GM19467 (cell line): ENCODE data around the gene PLEK2.

ENCODE experiments used
- ATAC-seq: cut with Tn5 transposase; IDR thresholded peaks from one replicate; pipeline ENCODE4 v1.9.1; 2021; ENCODE audit warnings: mild to moderate bottlenecking, moderate library complexity; ENCODE audit not compliant: unreplicated experiment

The PLEK2 gene

DNA sequence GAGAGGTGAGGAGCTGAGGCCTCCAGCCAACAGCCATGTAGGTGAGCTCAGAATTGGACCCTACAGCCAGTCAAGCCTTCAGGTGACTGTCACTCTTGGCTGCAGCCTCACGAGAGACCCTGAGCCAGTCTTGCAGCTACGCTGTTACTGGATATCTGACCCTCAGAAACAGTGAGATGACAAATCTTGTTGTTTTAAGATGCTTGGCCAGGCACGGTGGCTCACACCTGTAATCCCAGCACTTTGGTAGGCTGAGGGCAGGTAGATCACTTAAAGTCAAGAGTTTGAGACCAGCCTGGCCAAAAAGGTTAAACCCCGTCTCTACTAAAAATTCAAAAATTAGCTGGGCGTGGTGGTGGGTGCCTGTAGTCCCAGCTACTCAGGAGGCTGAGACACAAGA is 6.2 kb downstream of the PLEK2 start:
- no peak for ATAC-seq

DNA sequence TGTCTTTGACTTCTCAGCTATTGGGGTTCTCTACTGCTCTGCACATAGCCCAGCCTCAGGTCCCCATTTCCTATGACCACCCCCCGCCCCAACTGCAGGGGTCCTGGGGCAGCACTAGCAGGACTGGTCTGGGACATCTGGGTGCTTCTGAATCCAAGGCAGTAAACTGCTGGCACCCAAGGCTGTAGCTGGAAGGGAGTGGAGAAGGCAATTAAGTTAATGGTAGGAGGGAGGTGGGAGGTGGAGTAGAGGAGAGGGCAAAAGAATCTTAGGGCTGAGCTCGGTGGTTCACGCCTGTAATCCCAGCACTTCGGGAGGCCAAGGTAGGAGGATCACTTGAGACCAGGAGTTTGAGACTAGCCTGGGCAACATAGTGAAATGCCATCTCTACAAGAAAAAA is 11.5 kb downstream of the PLEK2 start:
- no peak for ATAC-seq

DNA sequence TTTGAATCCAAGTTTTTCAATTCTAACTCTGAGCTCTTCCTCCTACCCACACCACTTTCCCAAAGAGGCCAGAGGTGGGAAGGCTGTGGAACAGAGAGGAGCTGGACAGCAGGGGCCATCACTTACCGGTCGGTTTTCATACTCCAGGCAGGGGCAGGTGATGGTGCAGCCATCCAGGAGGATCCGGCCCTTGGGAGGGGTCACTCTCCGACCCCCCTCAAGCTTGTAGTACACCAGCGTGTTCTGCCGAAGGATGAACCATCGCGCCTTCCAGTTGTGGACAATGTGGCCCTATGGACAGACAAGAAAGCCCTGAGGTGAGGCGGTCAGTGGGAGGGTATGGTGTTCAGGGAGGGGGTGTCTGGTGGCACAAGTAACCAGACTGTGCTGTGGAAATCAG is 14.4 kb downstream of the PLEK2 start:
- no peak for ATAC-seq

DNA sequence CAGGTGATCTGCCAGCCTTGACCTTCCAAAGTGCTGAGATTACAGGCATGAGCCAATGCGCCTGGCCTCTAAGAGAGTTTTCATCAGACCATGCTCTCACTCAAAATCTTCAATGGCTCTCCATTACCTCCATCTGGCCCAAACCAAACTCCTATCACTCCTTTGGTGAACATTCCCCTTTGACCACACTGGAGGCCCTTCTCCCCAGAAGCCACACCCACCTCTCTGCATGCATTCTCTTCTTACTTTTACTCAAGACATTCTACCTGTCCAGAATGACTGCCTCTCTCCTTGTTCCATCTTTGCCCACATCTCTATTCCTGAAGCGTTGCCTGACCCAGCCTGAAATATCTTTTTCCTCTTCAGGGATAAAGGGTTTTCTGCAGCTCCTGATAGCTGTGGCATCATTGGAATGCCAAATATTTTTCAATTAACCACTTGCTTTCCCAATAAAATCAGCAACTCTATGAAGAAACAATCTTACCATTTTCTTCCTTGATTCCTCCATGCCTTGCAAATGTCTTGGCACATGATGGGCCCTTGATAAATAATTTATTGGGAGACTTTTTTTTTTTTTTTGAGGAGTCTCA is 15.5 kb downstream of the PLEK2 start:
- no peak for ATAC-seq

DNA sequence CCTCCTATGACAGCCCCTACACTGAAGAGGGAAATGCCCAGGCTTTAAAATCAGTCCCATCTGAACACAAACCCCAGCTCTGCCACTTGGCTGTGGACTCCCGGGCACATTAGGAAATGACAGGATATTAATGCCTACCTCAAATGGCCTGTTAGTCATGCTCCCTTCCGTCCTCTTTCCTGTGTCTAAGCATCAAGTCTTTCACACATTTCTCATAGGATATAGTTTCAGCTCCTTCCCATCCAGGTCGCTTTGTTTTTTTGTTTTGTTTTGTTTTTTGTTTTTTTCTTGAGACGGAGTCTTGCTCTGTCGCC is 16.1 kb downstream of the PLEK2 start:
- ATAC-seq = no peak

DNA sequence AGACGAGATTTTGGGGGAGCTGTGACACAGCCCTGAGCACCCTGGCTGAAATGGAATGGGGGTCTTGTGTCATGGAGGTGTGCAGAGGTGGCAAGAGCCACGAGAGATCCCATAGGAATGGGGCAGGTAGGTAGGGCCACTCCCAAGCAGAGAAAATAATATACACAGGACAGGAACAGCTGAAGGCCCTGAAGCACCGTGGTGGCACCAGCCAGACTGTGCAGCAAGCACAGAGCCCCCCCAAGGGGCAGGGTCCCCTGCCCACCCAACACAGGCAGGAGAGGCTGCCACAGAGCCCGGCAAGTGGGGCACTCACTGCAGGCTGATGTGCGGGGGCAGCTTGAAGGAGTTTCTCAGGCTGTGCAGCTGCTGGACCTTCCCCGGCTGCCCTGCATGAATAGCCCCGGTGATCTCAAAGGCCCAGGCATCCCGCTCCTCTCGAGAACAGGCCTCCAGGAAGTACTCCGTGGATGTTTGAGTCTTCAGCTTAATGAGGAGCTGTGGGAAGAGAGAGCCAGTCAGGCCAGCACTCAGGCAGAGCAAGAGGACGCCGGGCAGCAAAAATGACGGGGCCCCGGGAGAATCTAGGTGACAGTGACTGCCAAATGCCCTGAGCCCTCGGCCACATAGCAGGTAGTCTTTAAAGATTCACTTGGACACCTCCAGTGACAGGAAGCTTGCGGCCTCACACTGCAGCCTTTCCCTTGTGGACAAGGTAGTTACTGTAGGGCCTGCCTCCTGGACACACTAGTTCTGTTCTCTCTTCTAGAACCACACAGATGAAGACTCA is 16.7 kb downstream of the PLEK2 start:
- ATAC-seq = no peak

DNA sequence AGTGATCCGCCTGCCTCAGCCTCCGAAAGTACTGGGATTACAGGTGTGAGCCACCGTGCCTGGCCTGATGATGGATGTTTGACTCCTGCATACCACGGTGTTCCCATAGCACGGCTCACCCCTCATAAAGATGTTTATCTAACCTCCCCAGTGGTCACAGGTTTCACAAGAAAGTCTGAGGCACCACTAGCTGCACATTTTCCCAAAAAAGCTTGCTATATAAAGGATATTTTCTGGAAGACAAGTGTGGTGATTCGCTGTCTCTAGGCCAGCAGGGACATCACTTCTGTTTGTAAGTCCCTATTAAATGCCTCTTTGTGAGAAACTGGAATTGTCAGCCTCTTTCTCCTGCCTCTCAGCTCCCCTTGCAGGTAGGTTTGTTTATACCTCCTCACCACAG is 18.3 kb downstream of the PLEK2 start:
- no peak for ATAC-seq

DNA sequence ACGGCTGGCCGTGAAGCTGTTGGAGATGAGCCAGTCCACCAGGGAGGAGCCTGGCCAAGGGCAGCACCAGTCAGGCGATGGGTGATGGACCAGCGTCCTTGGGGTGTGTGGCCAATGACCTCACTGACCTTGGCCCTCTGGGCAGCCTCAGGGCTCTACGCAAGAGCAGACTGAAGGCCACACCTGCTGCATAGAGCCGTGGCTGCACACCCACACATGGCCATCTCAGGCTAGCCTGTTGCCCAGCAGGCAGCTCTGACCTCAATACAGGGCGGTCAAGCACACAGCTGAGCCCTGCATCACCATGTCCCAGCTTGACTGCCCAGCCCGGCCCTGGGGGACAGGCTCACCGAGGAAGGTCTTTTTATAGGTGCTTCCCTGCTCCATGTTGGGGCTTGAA is 19.2 kb downstream of the PLEK2 start:
- ATAC-seq = no peak

DNA sequence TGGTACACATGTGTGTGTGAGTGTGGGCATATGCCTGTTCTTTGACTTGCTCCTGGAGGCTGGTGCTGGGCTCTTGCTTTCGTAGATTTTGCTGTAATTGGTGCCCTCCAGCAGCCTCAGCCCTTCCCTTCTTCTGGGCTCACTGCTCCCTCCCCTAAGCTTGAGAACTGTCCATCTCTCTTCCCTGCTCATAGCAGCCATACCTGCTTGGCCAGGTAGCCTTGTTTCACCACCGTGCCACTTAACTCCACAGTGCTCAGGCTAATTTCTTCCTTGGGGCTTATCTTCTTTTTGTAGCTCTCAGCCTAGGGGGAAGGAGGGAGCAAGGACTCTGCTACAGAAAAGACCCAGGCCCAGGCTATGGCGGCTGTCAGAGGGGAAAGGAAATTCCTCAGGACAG is 19.8 kb downstream of the PLEK2 start:
- no peak for ATAC-seq

DNA sequence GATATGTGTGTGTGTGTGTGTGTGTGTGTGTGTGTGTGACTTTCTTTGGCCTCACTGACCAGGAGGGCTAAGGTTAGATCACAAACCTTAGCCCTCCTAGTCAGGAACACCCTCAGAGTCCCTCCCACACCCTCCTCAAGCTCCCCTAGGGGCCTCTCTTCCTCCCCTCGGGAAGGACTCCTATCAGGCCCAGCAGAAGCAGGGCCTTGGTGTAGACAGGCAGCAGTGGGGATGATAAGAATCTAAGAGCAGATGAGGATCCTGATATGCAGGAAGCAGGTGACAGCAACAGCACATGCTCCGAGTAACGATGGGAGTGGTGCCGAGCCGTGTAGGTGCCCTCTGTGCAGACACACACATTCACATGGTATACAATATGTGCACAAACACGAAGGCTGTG is 20.7 kb downstream of the PLEK2 start:
- no peak for ATAC-seq

DNA sequence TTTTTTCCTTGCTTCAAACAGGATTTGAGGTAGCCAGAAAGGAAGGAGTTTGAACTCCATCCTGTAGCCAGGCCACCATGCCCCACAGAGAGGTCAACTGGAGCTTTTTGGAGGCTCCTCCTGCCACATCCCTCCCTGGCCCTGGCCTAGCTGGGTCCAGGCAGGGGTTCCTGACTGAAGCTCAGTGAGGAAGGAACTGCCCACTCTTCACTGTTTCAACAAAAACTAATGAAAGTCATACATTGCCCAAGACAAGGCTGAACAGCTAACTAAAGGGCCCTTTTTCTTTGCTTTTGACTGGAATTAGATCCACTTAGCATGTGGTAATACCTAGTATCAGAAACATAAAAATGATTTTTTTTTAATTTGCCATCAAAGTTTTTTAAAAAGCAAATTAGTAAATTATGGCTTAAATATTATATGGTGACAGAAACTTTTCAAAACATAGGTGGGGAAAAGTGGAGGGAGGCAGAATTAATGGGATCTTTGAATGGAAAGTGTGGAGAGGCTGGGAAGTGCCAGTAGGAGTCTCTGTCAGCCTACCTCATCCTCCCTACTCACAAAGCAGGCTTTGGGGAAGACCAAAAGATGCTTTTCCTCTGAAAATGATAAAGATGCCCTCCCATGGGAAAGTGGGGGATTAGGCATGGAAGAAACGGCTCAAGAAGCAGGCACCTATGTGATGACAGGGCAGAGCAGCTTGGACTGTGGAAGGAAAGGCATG is 22.0 kb downstream of the PLEK2 start:
- ATAC-seq = no peak

DNA sequence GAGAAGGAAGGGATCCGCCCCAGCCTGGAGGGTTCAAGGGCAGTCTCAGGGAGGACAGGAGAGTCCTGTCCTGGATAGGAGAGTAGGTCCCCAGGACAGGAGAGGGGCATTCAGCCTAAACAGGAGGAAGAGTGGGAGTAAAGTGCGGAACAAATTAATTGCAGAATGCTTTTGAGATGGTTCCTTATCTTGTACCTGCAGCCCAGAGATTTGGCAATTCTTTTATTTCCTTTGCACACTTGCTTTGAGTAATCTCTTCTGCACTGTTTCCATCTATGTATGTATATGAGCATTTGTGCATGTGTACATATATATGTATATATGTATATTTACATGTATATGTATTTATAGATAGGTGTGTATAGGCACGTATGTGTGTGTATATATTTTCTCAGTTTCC is 22.7 kb downstream of the PLEK2 start:
- no peak for ATAC-seq

DNA sequence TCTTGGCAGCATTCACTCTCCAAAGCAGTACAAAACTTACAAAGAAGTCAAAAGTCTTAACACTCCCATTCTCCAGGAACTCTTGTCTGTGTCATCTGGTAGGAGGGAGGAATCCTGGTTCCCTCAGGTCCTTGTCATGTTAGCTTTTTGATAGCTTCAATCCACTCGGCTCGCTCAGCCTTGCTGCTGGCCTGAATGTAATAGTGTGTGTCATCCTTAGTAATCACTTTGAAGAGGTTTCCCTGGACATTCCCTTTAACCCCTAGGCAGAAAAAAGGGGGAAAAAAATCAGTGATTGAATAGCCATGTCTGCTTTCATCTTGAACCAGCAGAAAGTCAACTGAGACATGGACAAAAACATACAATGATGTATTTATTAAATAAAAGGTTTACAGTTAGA is 24.8 kb downstream of the PLEK2 start:
- ATAC-seq = no peak

DNA sequence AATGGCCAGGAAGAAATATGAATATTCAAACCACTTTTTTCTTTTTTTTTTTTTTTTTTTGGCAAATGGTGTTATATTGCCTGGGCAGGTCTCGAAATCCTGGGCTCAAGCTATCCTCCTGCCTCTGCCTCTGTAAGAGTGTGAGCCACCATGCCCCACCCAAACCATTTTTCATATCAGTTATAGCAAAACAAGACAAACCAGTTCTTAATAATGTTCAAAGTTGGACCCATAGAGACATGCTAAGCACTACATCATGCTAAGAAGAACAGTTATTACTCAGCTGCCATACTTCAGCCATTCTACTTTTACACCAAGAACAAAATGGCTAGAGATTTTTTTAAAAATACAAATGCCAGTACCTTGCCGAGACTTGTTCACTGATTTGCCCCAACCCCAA is 26.3 kb downstream of the PLEK2 start:
- ATAC-seq = no peak

DNA sequence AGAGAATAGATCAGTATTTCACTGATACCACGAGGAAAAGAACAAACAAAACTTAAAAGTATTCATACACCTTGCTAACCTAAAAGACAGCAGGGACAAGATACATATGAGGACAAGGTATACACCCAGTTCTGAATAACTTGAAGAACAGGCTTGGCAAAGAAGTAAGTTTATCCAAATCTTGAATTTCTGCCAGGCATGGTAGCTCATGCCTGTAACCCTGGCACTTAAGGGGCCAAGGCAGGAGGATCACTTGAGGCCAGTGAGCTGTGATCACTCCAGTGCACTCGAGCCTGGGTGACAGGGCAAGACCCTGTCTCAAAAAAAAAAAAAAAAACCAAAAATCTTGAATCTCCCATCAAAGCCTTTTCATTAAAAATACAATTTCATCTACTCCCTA is 26.8 kb downstream of the PLEK2 start:
- ATAC-seq = no peak

DNA sequence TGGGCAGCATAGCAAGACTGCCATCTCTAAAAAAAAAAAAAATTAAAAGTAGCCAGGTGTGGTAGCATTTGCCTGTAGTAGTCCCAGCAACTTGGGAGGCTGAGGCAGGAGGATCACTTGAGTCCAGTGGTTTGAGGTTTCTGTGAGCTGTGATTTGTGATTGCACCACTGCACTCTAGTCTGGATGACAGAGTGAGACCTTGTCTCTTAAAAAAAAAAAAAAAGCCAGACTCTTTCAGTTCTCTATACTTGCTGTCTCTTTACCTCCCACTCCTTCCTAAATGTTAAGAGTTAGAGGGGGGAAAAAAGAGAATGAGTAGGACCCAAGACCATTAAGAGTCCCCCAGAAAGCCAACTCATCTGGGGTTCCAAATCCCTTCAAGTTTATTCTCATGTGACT is 34.0 kb downstream of the PLEK2 start:
- no peak for ATAC-seq

DNA sequence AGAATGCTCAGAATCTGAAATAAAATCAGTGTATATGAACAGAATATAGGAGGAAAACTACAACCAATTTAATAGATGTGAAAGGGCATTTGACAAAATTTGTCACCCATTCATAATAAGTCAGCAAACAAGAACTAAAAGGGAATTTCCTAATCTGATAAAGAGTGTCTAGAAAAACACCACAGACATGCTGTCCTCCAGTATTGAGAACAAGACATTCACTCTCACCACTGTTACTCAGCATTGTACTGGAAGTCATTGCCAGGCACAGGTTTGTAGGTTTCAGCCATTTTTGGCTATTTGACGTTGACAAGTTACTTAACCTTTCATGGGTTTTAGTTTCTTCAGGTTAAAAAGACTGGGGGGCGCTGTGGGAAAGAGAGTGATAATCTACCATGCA is 38.6 kb downstream of the PLEK2 start:
- no peak for ATAC-seq

DNA sequence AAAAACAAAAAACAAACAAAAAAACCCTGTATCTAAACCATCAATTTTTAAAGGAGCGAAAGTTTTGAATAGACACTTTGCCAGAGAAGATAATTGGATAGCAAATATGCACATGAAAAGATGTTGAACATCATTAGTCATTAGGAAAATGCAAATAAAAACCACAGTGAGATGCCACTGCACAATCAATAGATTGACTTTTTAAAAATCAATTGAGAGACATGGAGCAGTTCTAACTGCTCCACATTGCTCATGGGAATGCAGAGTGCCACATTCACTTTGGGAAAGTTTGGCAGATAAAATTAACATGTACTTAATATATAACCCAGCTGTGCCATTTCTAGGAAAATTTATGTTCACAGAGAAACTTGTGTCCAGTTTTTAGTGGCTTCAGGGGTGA is 39.1 kb downstream of the PLEK2 start:
- no peak for ATAC-seq

DNA sequence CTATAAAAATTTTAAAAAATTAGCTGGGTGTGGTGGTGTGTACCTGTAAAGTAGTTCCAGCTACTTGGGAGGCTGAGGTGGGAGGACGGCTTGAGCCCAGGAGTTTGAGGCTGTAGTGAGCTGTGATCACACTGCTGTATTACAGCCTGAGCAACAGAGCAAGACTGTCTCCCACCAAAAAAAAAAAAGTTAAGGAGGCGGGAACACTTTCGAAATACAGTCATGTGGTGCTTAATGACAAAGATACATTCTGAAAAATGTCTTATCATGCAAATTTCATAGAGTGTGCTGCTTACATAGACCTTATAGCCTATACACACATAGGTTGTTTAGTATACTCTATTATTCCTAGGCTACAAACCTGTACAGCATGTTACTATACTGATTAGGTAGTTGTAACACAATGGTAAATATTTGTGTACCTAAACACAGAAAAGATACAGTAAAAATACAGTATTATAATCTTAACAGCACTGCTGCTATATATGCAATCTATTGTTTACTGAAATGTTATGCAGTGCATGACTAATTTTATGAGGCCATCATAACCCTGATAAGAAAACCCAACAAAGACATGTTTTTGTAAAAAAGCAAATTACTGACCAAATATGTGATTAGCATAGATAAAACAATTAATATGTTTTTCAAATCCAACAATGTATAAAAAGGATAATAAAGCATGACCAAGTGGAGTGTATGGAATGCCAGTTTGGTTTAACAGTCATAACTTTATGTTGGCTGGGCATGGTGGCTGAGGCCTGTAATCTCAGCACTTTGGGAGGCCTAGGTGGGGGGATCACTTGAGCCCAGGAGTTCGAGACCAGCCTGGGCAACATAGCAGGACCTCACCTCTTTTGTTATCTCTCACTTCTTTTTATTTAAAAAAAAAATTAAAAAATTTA is 40.5 kb downstream of the PLEK2 start:
- no peak for ATAC-seq

DNA sequence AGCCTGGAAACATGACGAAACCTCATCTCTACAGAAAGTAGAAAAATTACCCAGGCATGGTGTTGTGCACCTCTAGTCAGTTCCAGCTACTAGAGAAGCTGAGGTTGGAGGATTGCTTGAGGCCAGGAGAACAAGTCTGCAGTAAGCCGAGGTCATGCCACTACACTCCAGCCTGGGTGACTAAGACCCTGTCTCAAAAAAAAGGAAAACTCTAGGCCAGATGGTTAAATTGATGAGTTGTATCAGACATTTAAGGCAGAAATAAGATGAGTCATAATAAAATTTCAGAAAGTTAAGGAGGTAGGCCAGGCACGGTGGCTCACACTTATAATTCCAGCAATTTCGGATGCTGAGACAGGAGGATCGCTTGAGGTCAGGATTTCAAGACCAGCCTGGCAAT is 41.1 kb downstream of the PLEK2 start:
- no peak for ATAC-seq

DNA sequence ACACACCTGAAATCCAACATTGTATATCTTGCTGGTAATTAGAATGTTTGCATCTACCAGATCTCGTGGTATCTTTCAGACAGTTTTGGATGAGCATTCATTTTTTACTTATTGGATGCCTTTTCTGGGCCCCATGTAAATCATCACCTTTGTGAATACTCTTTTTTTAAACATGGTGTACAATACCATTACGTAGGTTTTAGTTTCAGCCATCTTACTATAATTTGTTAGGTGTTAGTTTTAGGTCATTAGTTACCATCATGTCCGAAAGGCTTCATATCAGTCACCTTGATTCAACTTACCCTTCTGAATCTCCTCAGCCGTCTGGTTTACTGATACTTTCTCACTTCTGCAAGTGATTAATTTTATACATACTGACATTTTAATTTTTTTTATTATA is 46.5 kb downstream of the PLEK2 start:
- no peak for ATAC-seq
